GM10248 (cell line): Measurements from ENCODE around the gene SLC6A18.

ENCODE experiments used
- CTCF ChIA-PET: fragments of 300-600 bp; sonication (Branson Sonifier 250); formaldehyde crosslinking; extraction: SDS; loops from one replicate; lab custom pipeline; 2021; ENCODE audit warnings: antibody characterized with exemption; lab: Yijun Ruan, JAX
- POLR2A ChIA-PET: fragments of 350-650 bp; sonication (Branson Sonifier 250); formaldehyde crosslinking; extraction: SDS; loops from one replicate; lab custom pipeline; 2020; ENCODE audit warnings: antibody characterized with exemption; lab: Yijun Ruan, JAX
- DNase-seq: peaks from one replicate; pipeline ENCODE4 v3.0.0; 2012; ENCODE audit errors: extremely low spot score
- CTCF ChIP-seq: IDR thresholded peaks from 2 replicates; pipeline ENCODE4 v1.5.1; 2012; ENCODE audit warnings: mild to moderate bottlenecking, low read depth; ENCODE audit errors: extremely low read depth, missing control alignments, control extremely low read depth

SLC6A18 gene

GRCh38 chr5:1247811-1248210 lies 22.6 kb downstream of the SLC6A18 start:
- POLR2A ChIA-PET = no interaction called here
- no peak for DNase-seq
- no peak for TF ChIP-seq CTCF
- CTCF ChIA-PET = interaction anchor here (1.2 kb wide), 1 partner anchor 930 kb away, joined by 3 read pairs; no protein-coding TSS in a partner anchor

- POLR2A ChIA-PET = no interaction called here
- no peak for TF ChIP-seq CTCF
- no peak for DNase-seq
- CTCF ChIA-PET = no interaction called here
These were observed 24.4 kb downstream of the SLC6A18 start for GRCh38 chr5:1249366-1250280.

GRCh38 chr5:1251678-1252580 lies 26.7 kb downstream of the SLC6A18 start:
- no peak for TF ChIP-seq CTCF
- no peak for DNase-seq
- ChIA-PET CTCF (no interaction called here), POLR2A (no interaction called here)

GRCh38 chr5:1252681-1253080 lies 27.5 kb downstream of the SLC6A18 start:
- CTCF ChIA-PET = no interaction called here
- POLR2A ChIA-PET = no interaction called here
- no peak for TF ChIP-seq CTCF
- no peak for DNase-seq

- no peak for DNase-seq
- CTCF ChIA-PET = no interaction called here
- no peak for TF ChIP-seq CTCF
- POLR2A ChIA-PET = no interaction called here
These were observed 28.4 kb downstream of the SLC6A18 start for GRCh38 chr5:1253456-1254105.

- DNase-seq = no peak
- TF ChIP-seq CTCF = no peak
- ChIA-PET CTCF (no interaction called here), POLR2A (no interaction called here)
These were observed 29.0 kb downstream of the SLC6A18 start for GRCh38 chr5:1254196-1254595.
